Skeletal muscle satellite cell (primary cell): Measurements from ENCODE around the gene LPCAT3.

ENCODE experiments used
- H3K27me3 ChIP-seq: 2 replicates; pipeline ENCODE4 v1.7.0; 2013; ENCODE audit warnings: low read length; ENCODE audit not compliant: control insufficient read depth, insufficient read depth
- H3K36me3 ChIP-seq: 2 replicates; pipeline ENCODE4 v1.7.0; 2013; ENCODE audit warnings: mild to moderate bottlenecking, control low read depth, low read length; ENCODE audit not compliant: insufficient read depth
- H3K4me1 ChIP-seq: 2 replicates; pipeline ENCODE4 v1.7.0; 2013; ENCODE audit warnings: low read length; ENCODE audit not compliant: control insufficient read depth, insufficient read depth
- H3K4me2 ChIP-seq: 2 replicates; pipeline ENCODE4 v1.7.0; 2013; ENCODE audit warnings: mild to moderate bottlenecking, low read length
- H3K4me3 ChIP-seq: 2 replicates; pipeline ENCODE4 v1.7.0; 2013; ENCODE audit warnings: low read length
- H3K9ac ChIP-seq: 2 replicates; pipeline ENCODE4 v1.7.0; 2013; ENCODE audit warnings: mild to moderate bottlenecking, low read depth, low read length, moderate library complexity
- H3K9me3 ChIP-seq: replicated peaks from 2 replicates; pipeline ENCODE4 v1.7.0; 2013; ENCODE audit warnings: mild to moderate bottlenecking, control low read depth, low read length

Gene LPCAT3

DNA sequence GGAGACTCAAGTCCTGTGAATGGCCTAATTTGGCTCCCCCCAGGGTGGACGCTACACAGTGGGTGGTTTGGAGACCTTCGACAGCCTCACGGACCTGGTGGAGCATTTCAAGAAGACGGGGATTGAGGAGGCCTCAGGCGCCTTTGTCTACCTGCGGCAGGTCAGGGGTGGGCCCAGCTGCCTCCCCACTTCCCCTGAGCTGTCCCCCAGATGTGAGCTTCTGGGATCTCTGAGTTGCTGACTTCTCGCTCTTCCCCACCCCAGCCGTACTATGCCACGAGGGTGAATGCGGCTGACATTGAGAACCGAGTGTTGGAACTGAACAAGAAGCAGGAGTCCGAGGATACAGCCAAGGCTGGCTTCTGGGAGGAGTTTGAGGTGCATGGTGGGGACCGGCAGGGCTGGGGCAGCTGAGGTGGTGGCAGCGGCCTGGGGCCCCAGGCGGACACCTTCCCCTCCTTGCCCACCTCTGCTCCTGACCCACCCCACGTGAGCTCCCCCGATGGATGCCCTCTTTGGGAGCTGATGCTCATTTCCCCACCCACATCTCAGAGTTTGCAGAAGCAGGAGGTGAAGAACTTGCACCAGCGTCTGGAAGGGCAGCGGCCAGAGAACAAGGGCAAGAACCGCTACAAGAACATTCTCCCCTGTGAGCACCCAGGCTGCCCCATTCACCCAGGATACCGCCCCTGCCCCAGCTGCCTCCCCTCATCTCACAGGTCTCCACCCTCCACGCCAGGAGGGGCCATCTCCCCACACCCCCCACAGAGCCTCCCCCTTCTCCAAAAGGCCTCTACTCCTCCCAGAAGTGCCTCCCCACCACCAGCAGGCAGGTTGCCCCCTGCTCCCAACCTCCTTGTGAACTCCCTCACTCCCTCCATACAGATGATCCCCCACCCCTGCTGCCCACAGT, 62.9 kb downstream of the LPCAT3 start:
- H3K4me3 ChIP-seq: no peak overlapping the region
- no peak overlapping the region for H3K4me2 ChIP-seq
- no peaks in the 10 kb centered on the region for H3K27me3 ChIP-seq
- no peaks in the 10 kb centered on the region for H3K36me3 ChIP-seq
- H3K9ac ChIP-seq: no peak overlapping the region
- peaks cover under 1% of the 10 kb centered on the region for H3K4me1 ChIP-seq
- no peaks in the 10 kb centered on the region for H3K9me3 ChIP-seq

DNA sequence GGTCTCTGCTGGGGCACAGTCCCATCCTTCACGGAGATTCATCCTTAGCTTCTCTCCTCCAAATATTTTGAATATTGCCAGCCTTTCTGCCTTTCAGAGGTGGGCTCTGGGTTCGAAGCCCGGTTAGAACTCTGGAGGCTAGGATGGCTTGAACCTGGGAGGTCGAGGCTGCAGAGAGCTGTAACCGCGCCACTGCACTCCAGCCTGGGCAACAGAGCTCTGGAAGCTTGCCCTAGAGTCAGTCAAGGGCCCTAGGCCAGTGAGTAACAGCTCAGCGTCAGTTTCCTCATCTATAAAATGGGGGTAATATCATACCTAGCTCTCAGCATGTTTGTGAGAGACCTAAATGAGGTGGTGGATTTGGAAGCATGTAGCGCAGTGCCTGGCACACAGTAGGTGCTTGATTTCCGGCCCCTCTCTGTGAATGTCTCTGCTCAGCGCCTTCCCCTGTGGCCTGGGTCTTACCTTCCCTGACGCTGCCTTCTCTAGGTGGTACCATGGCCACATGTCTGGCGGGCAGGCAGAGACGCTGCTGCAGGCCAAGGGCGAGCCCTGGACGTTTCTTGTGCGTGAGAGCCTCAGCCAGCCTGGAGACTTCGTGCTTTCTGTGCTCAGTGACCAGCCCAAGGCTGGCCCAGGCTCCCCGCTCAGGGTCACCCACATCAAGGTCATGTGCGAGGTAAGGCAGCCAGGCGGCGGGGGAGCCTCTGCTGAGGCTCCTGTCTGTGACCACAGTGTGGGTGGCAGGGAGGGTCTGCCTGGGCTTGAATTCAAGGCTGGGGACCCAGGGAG, 63.8 kb downstream of the LPCAT3 start:
- Histone ChIP-seq H3K9ac (no peak overlapping the region), H3K27me3 (no peaks in the 10 kb centered on the region), H3K4me1 (no peaks in the 10 kb centered on the region), H3K9me3 (no peaks in the 10 kb centered on the region), H3K36me3 (no peaks in the 10 kb centered on the region), H3K4me3 (no peak overlapping the region), H3K4me2 (no peak overlapping the region)

DNA sequence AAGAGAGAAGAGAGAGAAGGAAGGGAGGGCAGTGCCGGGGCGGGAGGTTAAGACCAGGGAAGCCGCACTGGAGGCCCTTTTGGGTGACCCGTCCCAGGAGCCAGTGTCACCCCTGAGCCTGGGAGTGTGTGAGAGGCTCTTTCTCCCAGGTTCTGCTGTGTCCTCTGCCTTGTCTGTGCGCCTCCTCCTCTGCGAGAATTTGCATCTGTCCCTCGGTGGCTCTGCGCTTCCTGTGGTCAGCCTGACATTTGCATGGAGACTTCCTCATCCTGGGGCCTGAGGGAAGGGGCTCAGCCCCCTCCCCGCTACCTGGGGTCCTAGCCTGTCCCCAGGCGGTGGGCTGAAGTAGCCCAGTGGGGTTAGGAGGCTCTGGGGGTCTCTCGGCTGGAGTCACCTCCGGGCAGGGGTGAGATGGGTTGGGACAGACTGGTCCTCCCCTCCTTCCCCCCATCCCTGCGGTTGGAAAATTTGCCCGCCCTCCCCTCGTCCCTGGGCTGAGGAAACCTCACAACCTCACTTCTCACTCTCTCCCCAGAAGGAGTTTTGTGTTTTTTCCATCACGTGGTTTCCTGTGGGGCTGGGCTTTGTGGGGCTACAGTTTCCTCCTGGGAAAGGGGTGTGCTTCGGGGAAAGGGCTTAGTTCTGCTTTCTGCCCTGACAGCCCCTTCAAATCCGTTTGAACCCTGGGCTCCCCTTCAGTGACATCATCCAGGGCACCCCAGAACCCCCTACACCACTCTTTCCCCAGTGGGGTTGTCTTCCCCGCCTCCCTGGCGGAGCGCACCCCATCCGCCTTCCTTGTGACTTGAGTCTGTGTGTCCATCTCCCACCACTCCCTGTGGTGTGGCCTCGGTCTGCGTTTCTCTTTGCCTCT, 64.6 kb downstream of the LPCAT3 start:
- Histone ChIP-seq H3K4me1 (no peaks in the 10 kb centered on the region), H3K27me3 (no peaks in the 10 kb centered on the region), H3K9me3 (no peaks in the 10 kb centered on the region), H3K9ac (no peak overlapping the region), H3K4me2 (no peak overlapping the region), H3K4me3 (no peak overlapping the region), H3K36me3 (no peaks in the 10 kb centered on the region)

DNA sequence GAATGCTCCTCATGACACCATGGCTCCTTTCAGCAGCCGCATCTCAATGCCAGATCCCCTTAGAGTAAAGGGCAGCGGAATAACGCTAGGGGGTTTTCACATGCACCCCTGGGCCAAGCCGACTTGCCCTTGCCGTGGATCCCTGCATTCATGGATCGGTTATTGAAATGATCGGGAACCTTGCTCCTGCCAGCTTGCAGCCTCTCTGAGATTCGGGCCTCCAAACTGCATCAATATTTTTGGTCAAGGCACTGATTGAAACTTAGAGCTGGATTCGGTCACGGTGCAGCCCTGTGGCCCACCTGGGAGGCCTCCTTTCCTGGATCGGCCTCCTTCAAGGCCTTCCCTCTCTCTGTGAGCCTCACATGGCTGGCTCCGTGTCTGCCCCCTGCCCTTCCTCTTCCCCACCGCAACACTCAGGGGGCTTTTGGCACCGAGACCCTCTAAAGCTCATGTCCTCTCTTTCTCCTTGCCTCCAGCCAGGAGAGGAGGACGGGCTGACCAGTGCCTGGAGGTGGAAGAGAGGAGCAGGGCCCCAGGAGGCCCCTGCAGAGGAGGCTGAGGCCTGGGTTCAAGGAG, 65.3 kb downstream of the LPCAT3 start:
- Histone ChIP-seq H3K4me3 (no peak overlapping the region), H3K9me3 (no peaks in the 10 kb centered on the region), H3K9ac (no peak overlapping the region), H3K36me3 (no peaks in the 10 kb centered on the region), H3K4me2 (no peak overlapping the region), H3K4me1 (no peaks in the 10 kb centered on the region), H3K27me3 (no peaks in the 10 kb centered on the region)

DNA sequence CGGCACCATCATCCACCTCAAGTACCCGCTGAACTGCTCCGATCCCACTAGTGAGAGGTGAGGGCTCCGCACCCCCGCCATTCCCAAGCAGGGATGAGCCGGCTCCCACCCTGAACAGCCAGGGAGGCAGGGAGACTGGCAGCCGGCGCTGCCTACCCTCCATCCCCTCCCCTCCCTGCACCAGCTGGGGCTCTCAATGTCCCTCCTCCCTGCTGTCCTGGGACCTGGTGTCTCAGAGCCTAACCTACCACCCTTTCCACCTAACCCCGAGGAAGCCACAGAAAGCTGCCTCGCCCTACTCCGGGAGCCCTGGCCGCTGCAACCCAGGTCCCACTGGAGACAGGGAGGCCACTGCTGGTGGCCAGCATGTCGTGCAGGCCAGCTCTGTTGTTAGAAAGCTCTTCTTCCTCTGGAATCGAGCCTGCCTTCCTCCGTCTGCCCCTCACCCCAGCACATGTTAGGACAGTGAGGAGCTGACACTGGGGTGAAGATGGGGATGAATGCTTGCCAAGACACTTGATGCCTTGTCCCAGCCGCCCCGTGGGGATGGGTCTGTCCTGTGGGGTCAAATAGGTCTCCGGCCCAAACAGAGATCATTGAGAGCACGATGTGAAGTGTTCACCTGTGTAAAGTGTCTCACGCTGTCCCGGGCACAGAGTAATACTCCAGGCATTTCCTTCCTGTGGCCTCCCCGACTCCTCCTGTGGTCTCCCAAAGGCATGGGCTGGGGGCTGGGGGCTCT, 66.0 kb downstream of the LPCAT3 start:
- H3K27me3 ChIP-seq: no peaks in the 10 kb centered on the region
- no peaks in the 10 kb centered on the region for H3K36me3 ChIP-seq
- no peak overlapping the region for H3K4me2 ChIP-seq
- no peaks in the 10 kb centered on the region for H3K9me3 ChIP-seq
- H3K4me1 ChIP-seq: no peaks in the 10 kb centered on the region
- no peak overlapping the region for H3K4me3 ChIP-seq
- no peak overlapping the region for H3K9ac ChIP-seq

DNA sequence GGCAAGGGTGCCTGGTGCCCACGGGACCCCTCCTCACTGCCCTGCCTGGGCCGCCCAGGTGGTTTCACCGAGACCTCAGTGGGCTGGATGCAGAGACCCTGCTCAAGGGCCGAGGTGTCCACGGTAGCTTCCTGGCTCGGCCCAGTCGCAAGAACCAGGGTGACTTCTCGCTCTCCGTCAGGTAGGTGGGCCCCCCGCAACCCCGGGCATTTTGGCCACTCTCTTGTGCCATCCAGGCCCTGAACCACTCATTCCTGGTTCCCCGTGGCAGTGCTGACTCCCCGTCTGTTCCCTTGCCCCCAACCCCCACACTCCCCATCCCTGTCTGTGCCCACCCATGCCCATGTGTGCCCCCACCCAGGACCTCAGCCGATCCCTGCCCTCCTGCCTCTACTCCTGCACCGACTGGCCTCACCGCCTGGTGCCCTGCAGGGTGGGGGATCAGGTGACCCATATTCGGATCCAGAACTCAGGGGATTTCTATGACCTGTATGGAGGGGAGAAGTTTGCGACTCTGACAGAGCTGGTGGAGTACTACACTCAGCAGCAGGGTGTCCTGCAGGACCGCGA, 66.6 kb downstream of the LPCAT3 start:
- Histone ChIP-seq H3K9me3 (no peaks in the 10 kb centered on the region), H3K9ac (no peak overlapping the region), H3K36me3 (no peaks in the 10 kb centered on the region), H3K27me3 (no peaks in the 10 kb centered on the region), H3K4me3 (no peak overlapping the region), H3K4me1 (no peaks in the 10 kb centered on the region), H3K4me2 (no peak overlapping the region)

DNA sequence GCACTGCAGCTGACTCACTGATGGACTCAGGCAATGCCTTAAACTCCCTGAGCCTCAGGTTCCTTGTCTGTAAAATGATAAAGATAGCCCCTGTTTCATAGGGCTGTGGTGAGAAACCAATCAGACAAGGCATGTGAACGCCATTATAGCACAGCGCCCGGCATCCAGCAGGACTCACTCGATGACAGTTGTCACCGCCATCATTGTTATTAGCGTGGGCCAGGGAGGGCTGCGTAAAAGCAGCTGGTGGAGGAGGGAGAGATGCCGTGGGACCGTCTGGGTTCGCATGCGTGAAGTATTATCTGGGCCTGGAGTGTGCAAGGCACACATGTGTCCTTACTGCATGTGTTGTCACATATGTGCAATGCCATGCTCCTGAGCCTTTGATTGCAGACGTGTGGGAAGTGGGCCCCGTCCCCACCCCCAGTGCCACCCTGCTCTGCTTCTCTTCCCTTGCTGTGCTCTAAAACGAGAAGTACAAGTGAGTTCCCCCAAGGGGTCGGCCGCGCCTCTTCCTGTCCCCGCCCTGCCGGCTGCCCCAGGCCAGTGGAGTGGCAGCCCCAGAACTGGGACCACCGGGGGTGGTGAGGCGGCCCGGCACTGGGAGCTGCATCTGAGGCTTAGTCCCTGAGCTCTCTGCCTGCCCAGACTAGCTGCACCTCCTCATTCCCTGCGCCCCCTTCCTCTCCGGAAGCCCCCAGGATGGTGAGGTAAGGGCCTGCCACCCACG, 67.3 kb downstream of the LPCAT3 start, which contains the start of gene PTPN6:
TSS of gene PTPN6 (plus strand) at position 546 of the 730 bp plus-strand sequence. CDS start at position 703, 157 bp downstream.
- H3K27me3 ChIP-seq: no peaks in the 10 kb centered on the region
- H3K4me3 ChIP-seq: no peak within 1 kb of the TSS
- no peaks in the 10 kb centered on the region for H3K9me3 ChIP-seq
- no peak within 1 kb of the TSS for H3K9ac ChIP-seq
- H3K4me1 ChIP-seq: no peaks in the 10 kb centered on the region
- H3K4me2 ChIP-seq: no peak within 1 kb of the TSS
- no peaks in the 10 kb centered on the region for H3K36me3 ChIP-seq

DNA sequence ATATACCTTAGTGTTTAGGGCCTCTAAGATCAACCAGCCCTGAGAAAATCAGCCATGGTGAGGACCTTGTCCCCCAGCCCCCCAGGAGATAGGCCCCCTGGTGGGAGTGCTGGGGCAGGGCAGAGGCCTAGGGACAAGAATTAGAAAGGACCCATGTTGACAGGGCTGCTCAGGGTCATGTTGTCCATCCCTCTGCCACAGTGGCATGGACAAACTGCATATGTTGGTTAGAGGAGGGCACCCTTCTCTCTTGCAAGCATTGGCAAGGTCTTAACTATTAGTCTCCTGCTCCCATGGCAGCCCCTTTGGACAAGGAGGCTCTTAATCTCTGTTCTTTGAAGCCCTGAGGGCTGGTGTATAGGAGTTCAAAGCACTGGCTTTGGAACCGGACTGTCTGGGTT, 67.9 kb downstream of the LPCAT3 start:
- no peak overlapping the region for H3K4me3 ChIP-seq
- H3K9me3 ChIP-seq: no peaks in the 10 kb centered on the region
- H3K9ac ChIP-seq: no peak overlapping the region
- no peaks in the 10 kb centered on the region for H3K27me3 ChIP-seq
- H3K4me1 ChIP-seq: peaks cover 2% of the 10 kb centered on the region
- no peak overlapping the region for H3K4me2 ChIP-seq
- peaks cover 5% of the 10 kb centered on the region for H3K36me3 ChIP-seq

DNA sequence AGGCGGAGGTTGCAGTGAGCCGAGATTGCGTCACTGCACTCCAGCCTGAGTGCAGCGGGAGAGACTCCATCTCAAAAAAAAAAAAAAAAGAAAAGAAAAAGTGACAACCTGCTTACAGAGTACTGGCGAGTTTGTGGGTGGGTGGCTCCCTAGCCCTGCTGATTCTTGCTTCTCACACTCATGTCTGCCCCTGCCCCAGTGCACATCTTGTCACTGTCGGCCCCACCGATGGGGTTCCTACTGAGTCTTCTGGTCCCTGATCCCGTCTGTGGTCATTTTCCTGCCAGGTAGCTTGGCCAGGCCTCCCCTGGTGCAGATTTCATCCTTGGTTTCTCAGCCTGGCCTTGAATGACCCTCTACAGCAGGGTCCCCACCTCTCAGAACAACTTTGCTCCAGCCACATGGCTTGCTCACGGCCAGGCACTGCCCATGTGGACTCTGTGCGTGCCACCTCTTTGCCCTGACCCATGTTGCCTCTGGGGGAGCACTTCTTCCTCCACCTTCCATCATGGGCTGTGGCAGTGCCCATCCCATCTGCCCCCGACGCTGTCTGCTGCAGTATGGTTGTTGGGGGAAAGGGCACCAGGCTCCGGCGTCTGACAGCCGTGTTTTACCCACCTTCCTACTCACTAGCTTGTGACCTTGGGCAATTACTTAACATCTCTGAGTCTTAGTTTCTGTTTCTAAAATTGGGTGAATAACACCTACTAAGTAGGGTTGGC, 69.2 kb downstream of the LPCAT3 start:
- Histone ChIP-seq H3K4me3 (no peak overlapping the region), H3K27me3 (no peaks in the 10 kb centered on the region), H3K9ac (no peak overlapping the region), H3K4me1 (peaks cover 7% of the 10 kb centered on the region), H3K9me3 (no peaks in the 10 kb centered on the region), H3K36me3 (peaks cover 5% of the 10 kb centered on the region), H3K4me2 (no peak overlapping the region)
